Fibroblast of pulmonary artery (primary cell): ENCODE measurements around the gene ZNRD2.

ENCODE experiments used
- DNase-seq: peaks from one replicate; pipeline ENCODE4 v3.0.0-alpha.2; 2010; ENCODE audit warnings: low read depth
- H3K4me3 ChIP-seq: replicated peaks from 2 replicates; pipeline ENCODE4 v1.5.1; 2011; ENCODE audit warnings: low read depth, mild to moderate bottlenecking, control low read depth, low read length, moderate library complexity
- CTCF ChIP-seq: IDR thresholded peaks from 2 replicates; pipeline ENCODE4 v1.5.1; 2011; ENCODE audit warnings: mild to moderate bottlenecking, control low read depth, low read length, inconsistent platforms; ENCODE audit errors: missing control alignments

Gene ZNRD2

GRCh38 chr11:65535102-65535501, 35.2 kb upstream of the ZNRD2 start:
- no peak for TF ChIP-seq CTCF
- DNase-seq, result no peak
- H3K4me3 ChIP-seq, result no peak overlapping the region

GRCh38 chr11:65536412-65537295, 33.6 kb upstream of the ZNRD2 start:
- no peak overlapping the region for H3K4me3 ChIP-seq
- TF ChIP-seq CTCF, result no peak
- DNase-seq, result no peak

- no peak for TF ChIP-seq CTCF
- no peak overlapping the region for H3K4me3 ChIP-seq
- no peak for DNase-seq
These were observed 33.0 kb upstream of the ZNRD2 start for GRCh38 chr11:65537296-65537597.

- no peak for TF ChIP-seq CTCF
- no peak for DNase-seq
- H3K4me3 ChIP-seq, result no peak overlapping the region
These were observed 32.6 kb upstream of the ZNRD2 start for GRCh38 chr11:65537620-65538231.

GRCh38 chr11:65538232-65538914, 31.9 kb upstream of the ZNRD2 start:
- DNase-seq, result no peak
- no peak for TF ChIP-seq CTCF

GRCh38 chr11:65538915-65539743, 31.1 kb upstream of the ZNRD2 start:
- no peak overlapping the region for H3K4me3 ChIP-seq
- DNase-seq, result no peak
- no peak for TF ChIP-seq CTCF

More at GRCh38 chr11:65538232-65538914, 31.9 kb upstream of the ZNRD2 start:
- no peak overlapping the region for H3K4me3 ChIP-seq
